Measurements from ENCODE around the gene CFAP77. TPM values are rescaled to one million over a fixed set of nuclear protein-coding genes. Genes with fewer than 3 reads are reported as not detected.

CFAP77 gene
- polyA plus RNA-seq, 1 donor from 2014 or later, result not detected

DNA sequence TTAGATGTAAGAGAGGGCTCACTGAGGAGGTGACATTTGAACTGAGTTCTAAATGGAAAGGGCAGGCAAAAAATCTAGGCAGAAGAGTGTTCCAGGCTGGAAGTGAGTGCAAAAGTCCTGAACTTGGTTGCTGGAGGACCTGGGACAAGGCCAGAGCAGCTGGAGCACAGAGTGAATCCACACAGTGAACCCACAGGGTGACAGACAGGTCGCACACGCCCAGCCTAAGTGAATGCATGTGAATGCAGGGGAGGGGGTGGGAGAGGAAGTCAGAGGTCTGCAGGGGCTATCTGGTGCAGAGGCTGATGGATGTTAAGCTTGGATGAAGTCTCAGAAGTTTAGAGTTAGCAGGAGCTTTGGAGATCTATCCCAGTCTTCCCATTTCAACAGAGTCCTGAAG lies 2.8 kb upstream of the CFAP77 start:
- Histone ChIP-seq H3K36me3 (ENCODE audit: insufficient read depth, low read length) (no peaks in the 10 kb centered on the region), H4K20me1 (ENCODE audit: insufficient read depth) (no peaks in the 10 kb centered on the region), H3K4me2 (ENCODE audit: low read length) (peak overlapping the region; percentile 66), H3F3A (ENCODE audit: insufficient read depth, low read length, poor library complexity, severe bottlenecking) (no peaks in the 10 kb centered on the region), H2AFZ (ENCODE audit: low read depth, low read length) (peak overlapping the region; percentile 46), H3K27me3 (ENCODE audit: insufficient read depth, low read depth, low read length) (peaks cover 33% of the 10 kb centered on the region), H3K9me3 (ENCODE audit: low read length) (no peaks in the 10 kb centered on the region), H3K4me3 (ENCODE audit: low read length) (peak overlapping the region; percentile 83), H3K9ac (ENCODE audit: low read length) (no peak overlapping the region), H3K27ac (ENCODE audit: low read length) (no peak overlapping the region), H3K9me2 (ENCODE audit: insufficient read depth, low read length) (no peaks in the 10 kb centered on the region), H3K79me2 (replicated peaks; ENCODE audit: insufficient read depth, low read length) (peaks cover 19% of the 10 kb centered on the region)
- TF ChIP-seq EP300 (conservative IDR thresholded peaks at IDR 0.05; ENCODE audit: poor library complexity, severe bottlenecking) (no peak), RAD21 (conservative IDR thresholded peaks at IDR 0.05) (no peak), SMC3 (conservative IDR thresholded peaks at IDR 0.05; ENCODE audit: poor library complexity) (no peak), EZH2 (IDR thresholded peaks at IDR 0.05; ENCODE audit: borderline replicate concordance, insufficient read depth, low read length, poor library complexity, severe bottlenecking) (no peak), MXI1 (conservative IDR thresholded peaks at IDR 0.05; ENCODE audit: poor library complexity, severe bottlenecking) (no peak), POLR2AphosphoS5 (IDR thresholded peaks at IDR 0.05) (no peak), CTCF (IDR thresholded peaks at IDR 0.05; ENCODE audit: poor library complexity, severe bottlenecking) (no peak), TAF1 (IDR thresholded peaks at IDR 0.05; ENCODE audit: low read depth) (no peak)
- TF ChIP-seq, protein P1, sequence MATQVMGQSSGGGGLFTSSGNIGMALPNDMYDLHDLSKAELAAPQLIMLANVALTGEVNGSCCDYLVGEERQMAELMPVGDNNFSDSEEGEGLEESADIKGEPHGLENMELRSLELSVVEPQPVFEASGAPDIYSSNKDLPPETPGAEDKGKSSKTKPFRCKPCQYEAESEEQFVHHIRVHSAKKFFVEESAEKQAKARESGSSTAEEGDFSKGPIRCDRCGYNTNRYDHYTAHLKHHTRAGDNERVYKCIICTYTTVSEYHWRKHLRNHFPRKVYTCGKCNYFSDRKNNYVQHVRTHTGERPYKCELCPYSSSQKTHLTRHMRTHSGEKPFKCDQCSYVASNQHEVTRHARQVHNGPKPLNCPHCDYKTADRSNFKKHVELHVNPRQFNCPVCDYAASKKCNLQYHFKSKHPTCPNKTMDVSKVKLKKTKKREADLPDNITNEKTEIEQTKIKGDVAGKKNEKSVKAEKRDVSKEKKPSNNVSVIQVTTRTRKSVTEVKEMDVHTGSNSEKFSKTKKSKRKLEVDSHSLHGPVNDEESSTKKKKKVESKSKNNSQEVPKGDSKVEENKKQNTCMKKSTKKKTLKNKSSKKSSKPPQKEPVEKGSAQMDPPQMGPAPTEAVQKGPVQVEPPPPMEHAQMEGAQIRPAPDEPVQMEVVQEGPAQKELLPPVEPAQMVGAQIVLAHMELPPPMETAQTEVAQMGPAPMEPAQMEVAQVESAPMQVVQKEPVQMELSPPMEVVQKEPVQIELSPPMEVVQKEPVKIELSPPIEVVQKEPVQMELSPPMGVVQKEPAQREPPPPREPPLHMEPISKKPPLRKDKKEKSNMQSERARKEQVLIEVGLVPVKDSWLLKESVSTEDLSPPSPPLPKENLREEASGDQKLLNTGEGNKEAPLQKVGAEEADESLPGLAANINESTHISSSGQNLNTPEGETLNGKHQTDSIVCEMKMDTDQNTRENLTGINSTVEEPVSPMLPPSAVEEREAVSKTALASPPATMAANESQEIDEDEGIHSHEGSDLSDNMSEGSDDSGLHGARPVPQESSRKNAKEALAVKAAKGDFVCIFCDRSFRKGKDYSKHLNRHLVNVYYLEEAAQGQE (IDR thresholded peaks at IDR 0.05; ENCODE audit: borderline replicate concordance), result no peak

GRCh38 chr9:132408521-132408920 lies 1.5 kb upstream of the CFAP77 start:
- TF ChIP-seq RAD21 (conservative IDR thresholded peaks at IDR 0.05) (no peak), CTCF (IDR thresholded peaks at IDR 0.05; ENCODE audit: poor library complexity, severe bottlenecking) (no peak), MXI1 (conservative IDR thresholded peaks at IDR 0.05; ENCODE audit: poor library complexity, severe bottlenecking) (no peak), TAF1 (IDR thresholded peaks at IDR 0.05; ENCODE audit: low read depth) (no peak), EP300 (conservative IDR thresholded peaks at IDR 0.05; ENCODE audit: poor library complexity, severe bottlenecking) (no peak), POLR2AphosphoS5 (IDR thresholded peaks at IDR 0.05) (no peak), EZH2 (IDR thresholded peaks at IDR 0.05; ENCODE audit: borderline replicate concordance, insufficient read depth, low read length, poor library complexity, severe bottlenecking) (no peak), SMC3 (conservative IDR thresholded peaks at IDR 0.05; ENCODE audit: poor library complexity) (no peak)
- TF ChIP-seq, protein P1 (IDR thresholded peaks at IDR 0.05; ENCODE audit: borderline replicate concordance), result no peak
- Histone ChIP-seq H3K27ac (ENCODE audit: low read length) (no peak overlapping the region), H3K4me2 (ENCODE audit: low read length) (no peak overlapping the region), H3K79me2 (replicated peaks; ENCODE audit: insufficient read depth, low read length) (peaks cover 15% of the 10 kb centered on the region), H3K27me3 (ENCODE audit: insufficient read depth, low read depth, low read length) (peaks cover 47% of the 10 kb centered on the region), H3K9me3 (ENCODE audit: low read length) (no peaks in the 10 kb centered on the region), H4K20me1 (ENCODE audit: insufficient read depth) (no peaks in the 10 kb centered on the region), H3K36me3 (ENCODE audit: insufficient read depth, low read length) (no peaks in the 10 kb centered on the region), H3K9me2 (ENCODE audit: insufficient read depth, low read length) (no peaks in the 10 kb centered on the region), H3K4me3 (ENCODE audit: low read length) (no peak overlapping the region), H2AFZ (ENCODE audit: low read depth, low read length) (no peak overlapping the region), H3F3A (ENCODE audit: insufficient read depth, low read length, poor library complexity, severe bottlenecking) (no peaks in the 10 kb centered on the region), H3K9ac (ENCODE audit: low read length) (no peak overlapping the region)
